OCI-LY7 (cell line): ENCODE data around the gene BRD1. TPM values are rescaled to one million over a fixed set of nuclear protein-coding genes. Genes with fewer than 3 reads are reported as not detected.

Source experiments
- BruUV-seq: library from RNA; stranded (reverse); fragments of 400-500 nt; replicated peaks from 2 replicates; lab custom pipeline; 2021; lab: Mats Ljungman, UMichigan
- CTCF ChIA-PET: fragments of 300-600 bp; sonication (Branson Sonifier 250); formaldehyde crosslinking; loops from one replicate; lab custom pipeline; 2022; ENCODE audit warnings: antibody characterized with exemption; ENCODE audit not compliant: unreplicated experiment; lab: Charles Lee
- POLR2A ChIA-PET: fragments of 300-600 bp; sonication (Branson Sonifier 250); formaldehyde crosslinking; loops from one replicate; lab custom pipeline; 2022; ENCODE audit warnings: antibody characterized with exemption; lab: Charles Lee
- DNase-seq: peaks from one replicate; pipeline ENCODE4 v3.0.0-alpha.2; 2015; ENCODE audit warnings: low spot score
- H2AFZ ChIP-seq: fragments of 200-600 bp; sonication (generic), shearing (Covaris generic); 2 replicates; pipeline ENCODE4 v1.6.1; 2014; ENCODE audit warnings: mild to moderate bottlenecking, antibody characterized with exemption, low read length, moderate library complexity
- H3K27ac ChIP-seq: fragments of 200-600 bp; sonication (generic); 2 replicates; pipeline ENCODE4 v1.5.1; 2014; ENCODE audit warnings: mixed run types, low read depth, mild to moderate bottlenecking, moderate library complexity, low read length, inconsistent platforms; ENCODE audit not compliant: poor library complexity, severe bottlenecking
- H3K36me3 ChIP-seq: fragments of 200-600 bp; sonication (generic); 2 replicates; pipeline ENCODE4 v1.6.1; 2014; ENCODE audit warnings: mild to moderate bottlenecking, antibody characterized with exemption, low read length, moderate library complexity, mixed read lengths; ENCODE audit not compliant: insufficient read depth
- H3K4me1 ChIP-seq: fragments of 200-600 bp; sonication (generic); 2 replicates; pipeline ENCODE4 v1.5.1; 2014; ENCODE audit warnings: mild to moderate bottlenecking, low read length; ENCODE audit not compliant: insufficient read depth, poor library complexity, severe bottlenecking
- H3K4me2 ChIP-seq: fragments of 200-600 bp; sonication (generic); 2 replicates; pipeline ENCODE4 v1.6.1; 2014; ENCODE audit warnings: mild to moderate bottlenecking, low read length
- H3K4me3 ChIP-seq: fragments of 200-600 bp; sonication (generic); 2 replicates; pipeline ENCODE4 v1.5.1; 2014; ENCODE audit warnings: mild to moderate bottlenecking, low read depth, low read length; ENCODE audit not compliant: poor library complexity, severe bottlenecking
- H3K79me2 ChIP-seq: fragments of 200-600 bp; sonication (generic); 2 replicates; pipeline ENCODE4 v1.6.1; 2016; ENCODE audit warnings: low read depth, mild to moderate bottlenecking, low read length, moderate library complexity, mixed read lengths; ENCODE audit not compliant: insufficient read depth
- H3K9me2 ChIP-seq: fragments of 200-600 bp; sonication (generic); 2 replicates; pipeline ENCODE4 v1.6.1; 2016; ENCODE audit warnings: mild to moderate bottlenecking, low read length, mixed read lengths; ENCODE audit not compliant: insufficient read depth
- H3K9me3 ChIP-seq: fragments of 200-600 bp; sonication (generic); 2 replicates; pipeline ENCODE4 v1.6.1; 2014; ENCODE audit warnings: mild to moderate bottlenecking, mixed run types, low read length, mixed read lengths
- H4K20me1 ChIP-seq: fragments of 200-600 bp; sonication (generic); 2 replicates; pipeline ENCODE4 v1.6.1; 2014; ENCODE audit warnings: mild to moderate bottlenecking, antibody characterized with exemption, low read length, moderate library complexity, mixed read lengths; ENCODE audit not compliant: insufficient read depth
- EZH2phosphoT487 ChIP-seq: fragments of 200-600 bp; sonication (generic); IDR thresholded peaks from 2 replicates; pipeline ENCODE4 v1.6.1; 2018; ENCODE audit warnings: low read depth, borderline replicate concordance, mild to moderate bottlenecking, mixed run types, antibody characterized with exemption, low read length, moderate library complexity, mixed read lengths
- intact Hi-C: fragments of 100-400 bp; cut with micrococcal nuclease; formaldehyde crosslinking; loops from one replicate; pipeline ENCODE4 v1.10.0; 2022; ENCODE audit not compliant: unreplicated experiment
- total RNA-seq, 2 experiments: library from RNA; depleted of rRNA in 1 of 2; stranded (reverse); fragments of >200 nt in 1 of 2; shearing (Covaris generic) in 1 of 2; gene quantifications; 2 replicates each; pipeline ENCODE4 v1.2.3, GENCODE V29; 2014 to 2022
- TF ChIP-seq, protein P1 (sequence below): fragments of 200-600 bp; sonication (generic); conservative IDR thresholded peaks from 2 replicates; pipeline ENCODE4 v1.5.1; 2014; ENCODE audit warnings: mild to moderate bottlenecking, antibody characterized with exemption, low read length, moderate library complexity, mixed read lengths

BRD1 gene
- total RNA-seq, 2 experiments from 2014 or later: 38.1 to 46.6 TPM

- H3K4me1 ChIP-seq: no peaks in the 10 kb centered on the region
- CTCF ChIA-PET: no interaction called here
- H3K4me2 ChIP-seq: no peak overlapping the region
- no peaks in the 10 kb centered on the region for H3K79me2 ChIP-seq
- H3K9me2 ChIP-seq: no peaks in the 10 kb centered on the region
- BruUV-seq: no TSS peak
- H3K4me3 ChIP-seq: no peak overlapping the region
- no peak overlapping the region for H3K27ac ChIP-seq
- H3K9me3 ChIP-seq: no peaks in the 10 kb centered on the region
- DNase-seq: no peak
- no peak overlapping the region for H2AFZ ChIP-seq
- POLR2A ChIA-PET: no interaction called here
- H3K36me3 ChIP-seq: peaks cover 69% of the 10 kb centered on the region
- no peaks in the 10 kb centered on the region for H4K20me1 ChIP-seq
- intact Hi-C loops: no loop called here
- TF ChIP-seq, protein P1, sequence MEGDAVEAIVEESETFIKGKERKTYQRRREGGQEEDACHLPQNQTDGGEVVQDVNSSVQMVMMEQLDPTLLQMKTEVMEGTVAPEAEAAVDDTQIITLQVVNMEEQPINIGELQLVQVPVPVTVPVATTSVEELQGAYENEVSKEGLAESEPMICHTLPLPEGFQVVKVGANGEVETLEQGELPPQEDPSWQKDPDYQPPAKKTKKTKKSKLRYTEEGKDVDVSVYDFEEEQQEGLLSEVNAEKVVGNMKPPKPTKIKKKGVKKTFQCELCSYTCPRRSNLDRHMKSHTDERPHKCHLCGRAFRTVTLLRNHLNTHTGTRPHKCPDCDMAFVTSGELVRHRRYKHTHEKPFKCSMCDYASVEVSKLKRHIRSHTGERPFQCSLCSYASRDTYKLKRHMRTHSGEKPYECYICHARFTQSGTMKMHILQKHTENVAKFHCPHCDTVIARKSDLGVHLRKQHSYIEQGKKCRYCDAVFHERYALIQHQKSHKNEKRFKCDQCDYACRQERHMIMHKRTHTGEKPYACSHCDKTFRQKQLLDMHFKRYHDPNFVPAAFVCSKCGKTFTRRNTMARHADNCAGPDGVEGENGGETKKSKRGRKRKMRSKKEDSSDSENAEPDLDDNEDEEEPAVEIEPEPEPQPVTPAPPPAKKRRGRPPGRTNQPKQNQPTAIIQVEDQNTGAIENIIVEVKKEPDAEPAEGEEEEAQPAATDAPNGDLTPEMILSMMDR: no peak
- no peak for TF ChIP-seq EZH2phosphoT487
Observed at GRCh38 chr22:49777569-49778249, 50.0 kb downstream of the BRD1 start.

DNA sequence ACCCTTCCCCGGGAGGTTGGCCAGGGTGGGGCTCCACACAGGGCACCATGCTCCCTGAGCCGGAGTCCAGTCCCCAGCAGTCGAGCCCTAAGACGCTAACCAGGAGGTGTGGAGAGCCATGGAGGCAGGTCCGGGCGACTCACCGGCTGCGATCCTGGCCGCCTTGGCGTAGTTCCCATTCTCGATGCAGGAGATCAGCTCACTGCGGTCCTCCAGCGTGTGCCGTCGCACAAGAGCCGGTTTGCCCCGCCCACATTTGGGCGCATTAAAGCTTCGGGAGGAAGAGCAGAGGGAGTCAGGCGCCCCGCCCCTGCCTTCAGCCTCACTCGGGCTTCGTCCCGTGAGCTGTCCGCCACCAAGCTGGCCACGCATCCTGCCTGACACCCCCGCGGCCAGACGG, 50.8 kb downstream of the BRD1 start:
- BruUV-seq: no TSS peak
- no peaks in the 10 kb centered on the region for H3K9me2 ChIP-seq
- no peaks in the 10 kb centered on the region for H4K20me1 ChIP-seq
- POLR2A ChIA-PET: no interaction called here
- H3K27ac ChIP-seq: no peak overlapping the region
- intact Hi-C loops: no loop called here
- CTCF ChIA-PET: no interaction called here
- no peak overlapping the region for H3K4me2 ChIP-seq
- H3K4me1 ChIP-seq: no peaks in the 10 kb centered on the region
- no peak for TF ChIP-seq EZH2phosphoT487
- TF ChIP-seq, protein P1: no peak
- no peak overlapping the region for H3K4me3 ChIP-seq
- no peaks in the 10 kb centered on the region for H3K9me3 ChIP-seq
- peaks cover 70% of the 10 kb centered on the region for H3K36me3 ChIP-seq
- no peak overlapping the region for H2AFZ ChIP-seq
- no peak for DNase-seq
- H3K79me2 ChIP-seq: no peaks in the 10 kb centered on the region

- POLR2A ChIA-PET: no interaction called here
Observed at GRCh38 chr22:49775867-49776511, 51.7 kb downstream of the BRD1 start.

More at GRCh38 chr22:49775867-49776511, 51.7 kb downstream of the BRD1 start:
- no peaks in the 10 kb centered on the region for H3K9me3 ChIP-seq
- no peaks in the 10 kb centered on the region for H3K4me1 ChIP-seq
- no peaks in the 10 kb centered on the region for H3K9me2 ChIP-seq
- no peak for DNase-seq
- no peaks in the 10 kb centered on the region for H3K79me2 ChIP-seq
- no peak overlapping the region for H2AFZ ChIP-seq
- H3K4me2 ChIP-seq: no peak overlapping the region
- H4K20me1 ChIP-seq: no peaks in the 10 kb centered on the region
- TF ChIP-seq, protein P1: no peak
- TF ChIP-seq EZH2phosphoT487: no peak
- peaks cover 64% of the 10 kb centered on the region for H3K36me3 ChIP-seq
- CTCF ChIA-PET: no interaction called here
- H3K4me3 ChIP-seq: no peak overlapping the region
- no TSS peak for BruUV-seq
- intact Hi-C loops: no loop called here
- H3K27ac ChIP-seq: no peak overlapping the region
